Measurements from ENCODE around the gene COG4. TPM values are rescaled to one million over a fixed set of nuclear protein-coding genes. Genes with fewer than 3 reads are reported as not detected.
"Not testable (repeated sequence)": the region's sequence is repeated elsewhere in the genome, so short reads cannot be mapped to it uniquely, and the experiment has no call there.

COG4 gene
- polyA plus RNA-seq, 1 donor from 2014 or later: 36.9 TPM

DNA sequence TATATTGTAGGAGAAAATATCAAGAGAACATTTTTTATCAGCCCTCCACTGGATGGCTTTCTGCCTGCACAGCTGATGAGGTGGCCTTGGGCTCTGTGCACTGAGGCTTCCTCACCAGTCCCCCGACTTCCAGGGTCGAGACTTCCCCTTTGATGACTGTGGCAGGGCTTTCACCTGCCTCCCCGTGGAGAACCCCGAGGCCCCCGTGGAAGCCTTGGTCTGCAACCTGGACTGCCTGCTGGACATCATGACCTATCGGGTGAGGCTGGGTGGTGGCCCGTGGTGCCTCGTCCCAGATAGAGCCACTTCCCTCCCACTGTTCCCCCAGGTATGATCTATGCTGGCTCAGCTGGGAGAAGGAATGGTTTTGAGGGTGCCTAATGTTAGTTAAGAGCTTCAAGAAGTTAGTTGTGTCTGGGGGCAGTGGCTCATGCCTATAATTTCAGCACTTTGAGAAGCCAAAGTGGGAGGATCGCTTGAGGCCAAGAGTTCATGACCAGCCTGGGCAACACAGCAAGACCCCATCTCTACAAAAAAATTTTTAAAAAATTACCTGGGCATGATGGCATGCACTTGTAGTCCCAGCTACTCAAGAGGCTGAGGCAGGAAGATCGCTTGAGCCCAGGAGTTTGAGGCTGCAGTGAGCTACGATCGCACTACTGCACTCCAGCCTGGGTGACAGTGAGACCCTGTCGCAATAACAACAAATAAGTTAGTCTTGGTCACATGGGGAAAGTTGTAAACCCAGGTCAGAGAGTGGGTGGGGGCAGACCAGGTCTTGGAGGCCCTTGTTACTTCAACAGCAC, 57.2 kb downstream of the COG4 start:
- no peaks in the 10 kb centered on the region for H3K9me3 Mint-ChIP-seq
- peaks cover 0 to 2% (median 0%) of the 10 kb centered on the region in 3 donors for H3K4me1 Mint-ChIP-seq
- H3K27ac Mint-ChIP-seq: no peak overlapping the region
- H3K27me3 Mint-ChIP-seq: no peaks in the 10 kb centered on the region
- no peak overlapping the region for H3K4me3 Mint-ChIP-seq
- peaks cover 2% of the 10 kb centered on the region for H3K36me3 Mint-ChIP-seq

DNA sequence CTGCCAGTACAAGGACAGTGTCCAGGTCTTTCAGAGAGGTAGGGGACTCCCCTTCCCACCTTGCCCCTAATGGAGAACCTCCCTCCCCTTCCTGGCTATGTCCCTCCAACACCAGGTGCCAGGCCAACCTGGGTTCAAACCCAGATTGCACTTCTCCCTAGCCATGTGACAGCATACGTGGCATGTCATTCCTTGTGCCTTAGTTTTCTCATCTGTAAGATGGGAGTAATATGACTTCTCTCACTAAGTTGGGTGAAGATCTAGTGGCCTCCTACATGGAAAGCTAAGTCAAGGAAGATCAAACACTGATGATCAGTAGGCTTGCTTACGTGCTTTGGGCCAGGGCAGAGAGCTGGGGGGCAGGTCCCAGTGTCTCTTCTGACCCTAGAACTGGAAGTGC, 60.1 kb downstream of the COG4 start:
- Mint-ChIP-seq H3K36me3 (peaks cover 2% of the 10 kb centered on the region), H3K27me3 (no peaks in the 10 kb centered on the region), H3K27ac (no peak overlapping the region), H3K9me3 (no peaks in the 10 kb centered on the region), H3K4me3 (no peak overlapping the region), H3K4me1 (peaks cover 0 to 2% (median 0%) of the 10 kb centered on the region in 3 donors)

DNA sequence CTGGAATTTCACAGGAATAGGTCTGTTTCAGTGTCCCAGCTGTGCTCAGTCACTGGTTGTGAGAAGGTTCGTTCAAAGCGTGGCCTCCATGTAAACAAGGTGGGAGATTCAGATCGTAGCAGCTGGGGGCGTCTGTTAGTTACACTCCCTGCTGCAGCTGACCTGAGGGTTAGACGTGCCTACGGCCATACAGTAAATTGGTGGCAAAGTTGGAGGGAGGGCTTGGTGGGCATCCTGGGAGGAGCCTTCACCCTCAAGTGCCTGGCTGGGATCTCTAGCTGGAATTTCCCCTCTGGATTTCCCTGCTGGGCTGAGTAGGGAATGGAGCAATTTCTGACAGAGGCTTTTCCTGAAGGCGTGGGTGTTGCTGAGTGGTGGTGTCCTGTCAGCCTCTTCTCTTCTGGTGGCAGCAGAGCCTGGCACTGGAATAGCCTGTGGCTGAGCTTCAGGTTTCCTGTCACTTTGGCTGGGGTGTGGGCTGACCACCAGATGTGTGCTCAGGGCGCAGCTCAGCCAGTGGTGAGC, 62.6 kb downstream of the COG4 start:
- no peaks in the 10 kb centered on the region for H3K9me3 Mint-ChIP-seq
- H3K4me3 Mint-ChIP-seq: no peak overlapping the region
- no peak overlapping the region for H3K27ac Mint-ChIP-seq
- peaks cover 2 to 5% (median 5%) of the 10 kb centered on the region in 3 donors for H3K4me1 Mint-ChIP-seq
- peaks cover 2% of the 10 kb centered on the region for H3K36me3 Mint-ChIP-seq
- no peaks in the 10 kb centered on the region for H3K27me3 Mint-ChIP-seq

DNA sequence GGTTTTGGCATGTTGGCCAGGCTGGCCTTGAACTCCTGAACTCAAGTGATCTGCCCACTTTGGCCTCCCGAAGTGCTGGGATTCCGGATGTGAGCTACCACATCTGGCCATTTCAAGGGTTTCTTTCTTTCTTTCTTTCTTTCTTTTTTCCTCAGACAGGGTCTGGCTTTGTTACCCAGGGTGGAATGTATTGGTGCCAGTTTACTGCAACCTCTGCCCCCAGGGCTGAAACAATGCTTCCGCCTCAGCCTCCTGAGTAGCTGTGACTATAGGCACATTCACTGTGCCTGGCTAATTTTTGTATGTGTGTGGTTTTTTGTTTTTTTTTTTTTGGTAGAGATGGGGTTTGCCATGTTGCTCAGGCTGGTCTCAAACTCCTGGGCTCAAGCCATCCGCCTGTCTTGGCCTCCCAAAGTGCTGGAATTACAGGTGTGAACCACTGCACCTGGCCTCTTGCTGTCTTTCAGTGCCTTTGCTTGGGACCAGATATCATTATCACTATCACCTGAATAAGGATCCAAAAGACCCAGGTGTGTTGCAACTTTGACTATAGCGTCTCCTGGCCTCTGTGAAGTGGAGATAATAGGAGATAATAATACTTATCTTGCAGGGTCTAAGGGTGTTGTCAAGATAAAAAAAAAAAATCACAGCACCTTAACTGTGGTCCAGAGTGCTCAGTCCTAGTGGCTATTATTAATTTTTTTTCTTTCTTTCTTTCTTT, 65.7 kb downstream of the COG4 start:
- no peak overlapping the region for H3K27ac Mint-ChIP-seq

DNA sequence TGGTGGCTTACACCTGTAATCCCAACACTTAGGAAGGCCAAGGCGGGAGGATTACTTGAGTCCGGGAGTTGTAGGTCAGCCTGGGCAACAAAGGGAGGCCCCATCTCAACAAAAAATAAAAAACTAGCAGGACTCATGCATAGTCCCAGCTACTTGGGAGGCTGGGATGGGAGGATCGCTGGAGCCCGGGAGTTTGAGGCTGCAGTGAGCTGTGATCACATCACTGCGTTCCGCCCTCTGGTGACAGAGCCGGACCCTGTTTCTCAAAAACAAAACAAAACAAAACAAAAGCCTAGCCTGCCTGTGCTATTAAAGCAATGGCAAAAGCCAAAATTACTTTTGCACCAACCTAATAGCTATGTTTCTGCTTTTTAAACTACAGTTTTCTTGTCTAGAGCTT, 67.4 kb downstream of the COG4 start:
- H3K4me1 Mint-ChIP-seq: peaks cover 8 to 14% (median 10%) of the 10 kb centered on the region in 3 donors
- peak overlapping the region in 2 of 4 donors; percentile 30 to 84 for H3K4me3 Mint-ChIP-seq
- H3K9me3 Mint-ChIP-seq: no peaks in the 10 kb centered on the region
- H3K36me3 Mint-ChIP-seq: no peaks in the 10 kb centered on the region
- H3K27me3 Mint-ChIP-seq: no peaks in the 10 kb centered on the region
- peak overlapping the region in 1 of 3 donors; percentile 81 for H3K27ac Mint-ChIP-seq

More for the DNA sequence above, 65.7 kb downstream of the COG4 start:
- Mint-ChIP-seq H3K27me3 (no peaks in the 10 kb centered on the region), H3K36me3 (peaks cover 2% of the 10 kb centered on the region), H3K9me3 (no peaks in the 10 kb centered on the region), H3K4me3 (peak overlapping the region in 1 of 4 donors; percentile 59), H3K4me1 (peaks cover 10 to 14% (median 10%) of the 10 kb centered on the region in 3 donors)

DNA sequence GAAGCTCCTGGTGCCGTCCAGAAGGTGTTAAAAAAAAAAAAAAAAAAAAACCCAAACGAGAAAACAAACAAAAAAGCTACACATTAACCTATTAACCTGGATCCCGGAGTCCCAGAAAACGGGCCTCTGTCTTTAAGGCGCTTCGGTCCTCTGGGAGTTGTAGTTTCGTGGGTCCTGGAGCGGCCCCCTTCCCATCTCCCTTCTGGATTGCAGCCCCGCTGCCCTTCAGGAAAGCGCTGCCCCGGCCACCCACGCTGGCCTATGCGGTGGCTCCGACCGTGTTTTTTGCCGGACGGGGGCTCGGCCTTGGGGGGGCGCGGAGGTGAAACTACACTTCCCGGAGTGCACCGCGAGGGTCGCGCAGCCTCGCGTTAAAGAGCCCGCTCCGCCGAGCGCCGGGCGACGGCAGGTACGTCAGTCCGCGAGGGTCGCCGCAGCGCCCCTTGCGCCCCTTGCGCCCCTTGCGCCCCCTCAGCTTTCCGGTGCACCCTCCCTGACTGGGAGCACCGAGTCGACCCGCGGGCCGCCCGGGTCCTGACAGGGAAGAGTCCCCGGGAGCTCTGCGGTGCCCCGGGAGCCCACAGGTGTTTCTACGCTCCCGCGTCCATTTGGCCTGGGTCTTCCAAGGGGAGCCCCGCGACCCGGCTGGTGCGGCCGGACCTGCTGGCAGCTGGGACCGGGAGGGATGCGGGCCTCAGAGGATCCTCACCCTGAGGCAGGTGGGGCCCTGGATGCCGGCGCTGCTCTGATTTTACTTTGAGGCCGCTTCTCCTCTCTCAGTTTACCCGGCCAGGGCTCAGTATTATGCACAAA, 68.9 kb downstream of the COG4 start, which contains the start of gene FCSK:
Gene FCSK (plus strand): TSS at position 374 of the 813 bp plus-strand sequence. CDS start 8,596 bp downstream, outside the sequence.
- no peaks in the 10 kb centered on the region for H3K36me3 Mint-ChIP-seq
- H3K27ac Mint-ChIP-seq: peak within 1 kb of the TSS; percentile 66 to 94 (median 93)
- H3K27me3 Mint-ChIP-seq: no peaks in the 10 kb centered on the region
- H3K4me3 Mint-ChIP-seq: peak within 1 kb of the TSS; percentile 84 to 97 (median 92)
- H3K9me3 Mint-ChIP-seq: no peaks in the 10 kb centered on the region
- H3K4me1 Mint-ChIP-seq: peaks cover 8 to 14% (median 10%) of the 10 kb centered on the region in 3 donors

DNA sequence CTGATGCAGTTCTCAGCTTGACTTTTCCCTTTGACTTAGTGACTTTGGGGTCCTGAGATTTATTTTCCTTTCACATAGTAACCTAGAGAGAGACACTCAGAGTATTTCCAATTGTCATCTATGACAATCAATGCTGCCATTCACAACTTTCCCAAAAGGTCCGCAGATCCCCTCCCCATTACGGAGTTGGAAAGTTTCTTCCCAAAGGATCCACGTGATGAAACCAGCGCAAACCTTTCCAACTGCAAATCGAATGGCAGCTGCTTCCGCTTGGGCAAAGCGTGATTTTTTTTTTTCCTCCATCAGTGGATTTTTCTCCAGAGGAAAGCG, 69.5 kb downstream of the COG4 start:
- Mint-ChIP-seq H3K4me1 (peaks cover 10 to 14% (median 10%) of the 10 kb centered on the region in 3 donors), H3K4me3 (peak overlapping the region; percentile 84 to 97 (median 92)), H3K36me3 (no peaks in the 10 kb centered on the region), H3K27ac (peak overlapping the region; percentile 66 to 94 (median 93)), H3K27me3 (no peaks in the 10 kb centered on the region), H3K9me3 (no peaks in the 10 kb centered on the region)

DNA sequence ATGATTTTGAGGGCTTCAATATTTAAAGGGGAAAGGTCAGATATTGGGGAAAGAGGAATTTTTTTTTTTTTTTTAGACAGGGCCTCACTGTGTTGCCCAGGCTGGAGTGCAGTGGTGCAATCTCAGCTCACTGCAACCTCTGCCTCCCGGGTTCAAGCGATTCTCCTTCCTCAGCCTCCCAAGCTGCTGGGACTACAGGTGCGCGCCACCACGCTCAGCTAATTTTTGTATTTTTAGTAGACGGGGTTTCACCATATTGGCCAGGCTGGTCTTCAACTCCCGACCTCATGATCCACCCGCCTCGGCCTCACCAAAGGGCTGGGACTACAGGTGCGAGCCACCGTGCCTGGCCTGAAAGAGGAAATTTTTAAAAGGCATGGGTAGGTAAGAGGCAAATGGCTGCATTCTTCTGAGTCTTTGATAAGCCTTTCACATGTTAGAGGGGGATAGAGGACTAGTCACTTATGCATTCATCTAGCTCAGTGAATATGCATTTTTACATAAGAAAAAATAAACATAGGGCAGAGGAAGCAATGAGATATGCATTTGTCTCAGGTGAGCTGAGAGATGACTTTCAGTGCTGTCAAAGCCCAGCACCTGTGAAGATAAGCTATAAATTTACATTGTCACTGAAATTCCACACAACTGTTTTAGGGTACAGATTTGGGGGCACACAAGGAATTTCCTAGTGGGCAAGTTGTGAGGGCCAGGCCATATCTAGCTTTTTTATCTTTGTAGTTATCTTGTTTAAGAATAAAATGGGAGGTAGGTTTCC, 70.0 kb downstream of the COG4 start:
- Mint-ChIP-seq H3K4me3 (peak overlapping the region; percentile 84 to 97 (median 92)), H3K4me1 (peaks cover 10 to 14% (median 11%) of the 10 kb centered on the region in 3 donors), H3K9me3 (no peaks in the 10 kb centered on the region), H3K27ac (peak overlapping the region; percentile 66 to 94 (median 93)), H3K27me3 (no peaks in the 10 kb centered on the region), H3K36me3 (no peaks in the 10 kb centered on the region)

DNA sequence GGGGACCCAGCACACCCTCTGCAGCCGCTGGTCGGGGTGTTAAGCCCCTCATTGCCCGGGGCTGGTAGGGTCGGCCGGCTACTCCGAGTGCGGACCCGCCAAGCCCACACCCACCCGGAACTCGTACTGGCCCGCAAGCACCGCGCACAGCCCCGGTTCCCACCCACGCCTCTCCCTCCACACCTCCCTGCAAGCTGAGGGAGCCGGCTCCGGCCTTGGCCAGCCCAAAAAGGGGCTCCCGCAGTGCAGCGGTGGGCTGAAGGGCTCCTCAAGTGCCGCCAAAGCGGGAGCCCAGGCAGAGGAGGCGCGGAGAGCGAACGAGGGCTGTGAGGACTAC, 72.4 kb downstream of the COG4 start:
- peaks cover 10 to 12% (median 11%) of the 10 kb centered on the region in 3 donors for H3K4me1 Mint-ChIP-seq
- not testable (repeated sequence) for H3K27me3 Mint-ChIP-seq, H3K9me3 Mint-ChIP-seq, H3K27ac Mint-ChIP-seq, H3K4me3 Mint-ChIP-seq, H3K36me3 Mint-ChIP-seq

DNA sequence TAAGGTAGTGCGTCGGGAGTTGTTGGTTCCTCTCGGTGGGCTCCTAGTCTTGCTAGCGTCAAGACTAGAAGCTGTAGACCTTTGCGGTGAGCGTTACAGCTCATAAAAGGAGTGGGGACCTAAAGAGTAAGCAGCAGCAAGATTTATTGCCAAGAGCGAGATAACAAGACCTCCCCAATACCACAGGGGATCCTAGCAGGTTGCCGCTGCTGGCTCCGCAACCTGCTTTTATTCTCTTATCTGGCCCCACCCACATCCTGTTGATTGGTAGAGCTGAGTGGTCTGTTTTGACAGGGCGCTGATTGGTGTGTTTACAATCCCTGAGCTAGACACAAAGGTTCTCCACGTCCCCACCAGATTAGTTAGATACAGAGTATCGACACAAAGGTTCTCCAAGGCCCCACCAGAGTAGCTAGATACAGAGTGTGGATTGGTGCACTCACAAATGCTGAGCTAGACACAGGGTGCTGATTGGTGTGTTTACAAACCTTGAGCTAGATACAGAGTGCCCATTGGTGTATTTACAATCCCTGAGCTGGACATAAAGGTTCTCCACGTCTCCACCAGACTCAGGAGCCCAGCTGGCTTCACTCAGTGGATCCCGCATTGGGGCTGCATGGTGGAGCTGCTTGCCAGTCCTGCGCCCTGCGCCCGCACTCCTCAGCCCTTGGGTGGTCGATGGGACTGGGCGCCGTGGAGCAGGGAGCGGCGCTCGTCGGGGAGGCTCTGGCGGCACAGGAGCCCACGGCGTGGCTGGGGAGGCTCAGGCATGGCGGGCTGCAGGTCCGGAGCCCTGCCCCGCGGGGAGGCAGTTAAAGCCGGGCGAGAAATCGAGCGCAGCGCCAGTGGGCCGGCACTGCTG, 73.0 kb downstream of the COG4 start:
- not testable (repeated sequence) for H3K36me3 Mint-ChIP-seq, H3K27me3 Mint-ChIP-seq, H3K9me3 Mint-ChIP-seq
- Mint-ChIP-seq H3K27ac (peak overlapping the region in 1 of 3 donors; percentile 39), H3K4me3 (peak overlapping the region in 2 of 4 donors; percentile 27 to 47), H3K4me1 (peaks cover 9 to 12% (median 10%) of the 10 kb centered on the region in 3 donors)

DNA sequence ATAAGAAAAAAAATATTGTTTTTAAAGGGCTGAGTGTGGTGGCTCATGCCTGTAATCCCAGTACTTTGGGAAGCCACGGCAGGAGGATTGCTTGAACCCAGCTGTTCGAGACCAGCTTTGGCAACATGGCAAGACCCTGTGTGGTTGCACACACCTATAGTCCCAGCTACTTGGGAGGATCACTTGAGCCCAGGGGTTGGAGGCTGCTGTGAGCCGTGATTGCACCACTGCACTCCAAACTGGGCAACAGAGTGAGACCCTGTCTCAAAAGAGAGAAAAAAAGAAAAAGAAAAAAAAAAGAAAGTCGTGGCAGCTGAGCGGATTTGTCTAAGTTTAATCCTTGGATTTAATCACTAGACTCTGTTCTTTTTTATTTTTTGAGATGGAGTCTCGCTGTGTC, 75.3 kb downstream of the COG4 start:
- H3K27me3 Mint-ChIP-seq: no peaks in the 10 kb centered on the region
- H3K4me1 Mint-ChIP-seq: peaks cover 2 to 4% (median 3%) of the 10 kb centered on the region in 3 donors
- H3K27ac Mint-ChIP-seq: no peak overlapping the region
- H3K36me3 Mint-ChIP-seq: no peaks in the 10 kb centered on the region
- no peak overlapping the region for H3K4me3 Mint-ChIP-seq
- no peaks in the 10 kb centered on the region for H3K9me3 Mint-ChIP-seq

DNA sequence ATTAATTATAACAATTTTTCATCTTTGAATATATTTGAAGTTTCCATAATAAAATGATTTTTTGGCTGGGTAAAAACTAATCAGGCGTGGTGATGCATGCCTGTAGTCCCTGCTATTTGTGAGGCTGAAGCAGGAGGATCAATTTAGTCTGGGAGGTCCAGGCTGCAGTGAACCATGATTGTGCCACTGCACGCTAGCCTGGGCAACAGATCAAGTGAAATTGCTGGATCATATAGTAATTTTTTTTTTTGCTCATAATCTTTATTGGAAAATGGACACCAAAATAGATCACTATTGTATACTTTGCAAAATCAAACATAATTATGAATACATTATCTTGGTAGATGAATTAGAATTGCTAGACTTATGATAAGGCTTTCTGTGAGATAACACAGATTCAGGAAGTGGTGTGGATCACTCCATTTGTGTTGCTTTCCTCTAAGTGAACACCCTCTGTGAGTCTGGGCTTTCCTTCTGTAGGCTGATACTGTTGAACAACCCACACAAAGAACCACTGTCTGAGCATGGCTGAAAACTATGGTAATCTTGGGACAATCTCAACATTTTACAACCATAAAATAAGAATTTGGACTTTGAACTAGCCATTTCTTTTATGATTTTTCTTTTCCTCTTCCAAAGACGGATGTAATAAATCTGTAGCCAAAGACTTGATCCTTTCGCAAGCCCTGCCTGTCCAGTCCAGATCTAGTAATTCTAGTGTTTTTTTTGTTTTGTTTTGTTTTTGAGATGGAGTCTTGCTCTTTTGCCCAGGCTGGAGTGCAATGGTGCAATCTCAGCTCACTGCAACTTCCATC, 78.9 kb downstream of the COG4 start:
- Mint-ChIP-seq H3K9me3 (no peaks in the 10 kb centered on the region), H3K4me1 (peaks cover 5 to 7% (median 5%) of the 10 kb centered on the region in 3 donors), H3K4me3 (peak overlapping the region in 2 of 4 donors; percentile 17 to 35), H3K27me3 (no peaks in the 10 kb centered on the region), H3K27ac (peak overlapping the region in 1 of 3 donors; percentile 63), H3K36me3 (no peaks in the 10 kb centered on the region)

DNA sequence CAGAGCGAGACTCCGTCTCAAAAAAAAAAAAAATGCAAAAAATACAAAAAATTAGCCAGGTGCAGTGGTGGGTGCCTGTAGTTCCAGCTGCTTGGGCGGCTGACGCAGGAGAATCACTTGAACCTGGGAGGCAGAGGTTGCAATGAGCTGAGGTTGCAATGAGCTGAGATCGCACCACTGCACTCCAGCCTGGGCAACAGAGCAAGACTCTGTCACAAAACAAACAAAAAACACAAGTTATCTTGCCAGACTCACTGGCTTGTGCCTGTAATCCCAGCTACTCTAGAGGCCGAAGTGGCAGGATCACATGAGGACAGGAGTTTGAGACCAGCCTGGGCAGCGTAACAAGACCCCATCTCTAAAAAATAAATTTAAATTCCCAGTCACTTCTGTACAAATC, 81.0 kb downstream of the COG4 start:
- no peak overlapping the region for H3K4me3 Mint-ChIP-seq
- H3K4me1 Mint-ChIP-seq: peaks cover 9 to 17% (median 11%) of the 10 kb centered on the region in 3 donors
- H3K36me3 Mint-ChIP-seq: no peaks in the 10 kb centered on the region
- H3K9me3 Mint-ChIP-seq: no peaks in the 10 kb centered on the region
- H3K27me3 Mint-ChIP-seq: peaks cover 2% of the 10 kb centered on the region
- no peak overlapping the region for H3K27ac Mint-ChIP-seq

Data from IgD-negative memory B cell (primary cell).